GM06990 (cell line): ENCODE results near the gene MINDY3.

Experiments
- DNase-seq: peaks from one replicate; pipeline ENCODE4 v3.0.0-alpha.2; 2011; ENCODE audit not compliant: insufficient read length; ENCODE audit errors: extremely low read depth
- H3K27me3 ChIP-seq: replicated peaks from 2 replicates; pipeline ENCODE4 v1.6.0; 2011; ENCODE audit warnings: low read length; ENCODE audit not compliant: control insufficient read depth, insufficient read depth
- H3K36me3 ChIP-seq: 2 replicates; pipeline ENCODE4 v1.5.1; 2011; ENCODE audit warnings: low read length; ENCODE audit not compliant: control insufficient read depth, insufficient read depth
- H3K4me3 ChIP-seq: replicated peaks from 2 replicates; pipeline ENCODE4 v1.5.1; 2011; ENCODE audit warnings: low read depth, mild to moderate bottlenecking, control low read depth, low read length
- TF ChIP-seq, protein P1 (sequence below): IDR thresholded peaks from 2 replicates; pipeline ENCODE4 v1.5.1; 2011; ENCODE audit warnings: low read length, control low read depth, mild to moderate bottlenecking, inconsistent platforms; ENCODE audit not compliant: insufficient read depth, poor library complexity, severe bottlenecking

The MINDY3 gene

DNA sequence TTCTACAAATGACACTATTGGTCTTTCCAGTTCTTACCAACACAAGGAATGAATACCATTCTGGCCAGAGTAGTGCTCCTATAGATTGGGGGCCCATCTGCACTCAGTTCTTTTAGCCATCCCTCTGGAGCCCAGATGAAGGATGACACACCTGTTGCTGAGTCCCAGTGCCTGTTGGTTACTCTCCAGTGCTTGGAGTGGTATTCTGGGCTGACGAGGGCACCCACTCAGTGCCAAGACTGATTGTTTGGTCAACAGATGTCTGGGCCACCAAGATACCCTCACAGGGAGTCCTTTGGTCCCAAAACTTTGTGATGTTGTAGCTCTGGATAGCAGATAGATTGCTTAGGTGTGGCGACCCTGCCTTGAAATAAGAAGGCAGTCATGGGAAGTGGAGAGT lies 116.9 kb downstream of the MINDY3 start:
- H3K4me3 ChIP-seq = no peak overlapping the region
- no peaks in the 10 kb centered on the region for H3K36me3 ChIP-seq
- H3K27me3 ChIP-seq = 0 out of 2 replicates have a peak, but pooled peaks cover 1% of the 10 kb centered on the region
- DNase-seq = no peak
- TF ChIP-seq, protein P1, sequence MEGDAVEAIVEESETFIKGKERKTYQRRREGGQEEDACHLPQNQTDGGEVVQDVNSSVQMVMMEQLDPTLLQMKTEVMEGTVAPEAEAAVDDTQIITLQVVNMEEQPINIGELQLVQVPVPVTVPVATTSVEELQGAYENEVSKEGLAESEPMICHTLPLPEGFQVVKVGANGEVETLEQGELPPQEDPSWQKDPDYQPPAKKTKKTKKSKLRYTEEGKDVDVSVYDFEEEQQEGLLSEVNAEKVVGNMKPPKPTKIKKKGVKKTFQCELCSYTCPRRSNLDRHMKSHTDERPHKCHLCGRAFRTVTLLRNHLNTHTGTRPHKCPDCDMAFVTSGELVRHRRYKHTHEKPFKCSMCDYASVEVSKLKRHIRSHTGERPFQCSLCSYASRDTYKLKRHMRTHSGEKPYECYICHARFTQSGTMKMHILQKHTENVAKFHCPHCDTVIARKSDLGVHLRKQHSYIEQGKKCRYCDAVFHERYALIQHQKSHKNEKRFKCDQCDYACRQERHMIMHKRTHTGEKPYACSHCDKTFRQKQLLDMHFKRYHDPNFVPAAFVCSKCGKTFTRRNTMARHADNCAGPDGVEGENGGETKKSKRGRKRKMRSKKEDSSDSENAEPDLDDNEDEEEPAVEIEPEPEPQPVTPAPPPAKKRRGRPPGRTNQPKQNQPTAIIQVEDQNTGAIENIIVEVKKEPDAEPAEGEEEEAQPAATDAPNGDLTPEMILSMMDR = no peak

- Histone ChIP-seq H3K27me3 (no peaks in the 10 kb centered on the region), H3K4me3 (no peak overlapping the region), H3K36me3 (no peaks in the 10 kb centered on the region)
- no peak for DNase-seq
- TF ChIP-seq, protein P1 = no peak
These were observed 117.5 kb downstream of the MINDY3 start for GRCh38 chr10:15742836-15743235.

DNA sequence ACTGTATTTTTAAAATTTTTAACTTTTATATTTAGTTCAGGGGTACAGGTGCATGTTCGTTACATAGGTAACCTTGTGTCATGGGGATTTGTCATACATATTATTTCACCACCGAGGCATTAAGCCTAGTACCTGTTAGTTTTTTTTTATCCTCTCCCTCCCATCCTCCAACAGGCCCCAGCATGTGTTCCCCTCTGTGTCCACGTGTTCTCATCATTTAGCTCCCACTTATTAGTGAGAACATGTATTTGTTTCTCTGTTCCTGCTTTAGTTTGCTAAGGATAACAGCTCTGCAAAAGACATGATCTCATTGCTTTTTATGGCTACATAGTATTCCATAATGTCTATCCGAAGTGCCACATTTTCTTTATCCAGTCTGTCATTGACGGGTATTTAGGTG lies 118.2 kb downstream of the MINDY3 start:
- Histone ChIP-seq H3K4me3 (no peak overlapping the region), H3K27me3 (no peaks in the 10 kb centered on the region), H3K36me3 (no peaks in the 10 kb centered on the region)
- DNase-seq = no peak
- TF ChIP-seq, protein P1 = no peak

DNA sequence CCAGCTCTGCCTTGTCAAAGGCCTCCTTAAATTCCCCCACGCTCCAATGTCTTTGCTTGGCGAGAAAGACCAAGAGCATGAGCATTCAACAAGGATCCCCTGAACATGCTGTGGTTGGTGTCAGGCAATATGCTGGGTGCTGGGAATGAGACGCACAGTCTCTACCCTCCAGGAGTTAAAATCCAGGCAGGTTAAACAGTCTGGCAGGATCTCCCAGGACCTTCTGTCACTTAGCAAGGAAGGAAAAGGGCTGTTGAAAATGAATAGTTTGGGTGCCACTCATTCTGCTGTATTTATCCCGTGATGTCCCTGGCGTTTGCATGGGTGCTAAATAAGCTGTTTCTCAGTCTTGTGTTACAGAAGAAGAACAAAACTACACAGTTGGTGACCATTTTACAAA lies 118.7 kb downstream of the MINDY3 start:
- Histone ChIP-seq H3K4me3 (no peak overlapping the region), H3K36me3 (no peaks in the 10 kb centered on the region), H3K27me3 (no peaks in the 10 kb centered on the region)
- no peak for DNase-seq
- TF ChIP-seq, protein P1 = no peak

- no peaks in the 10 kb centered on the region for H3K27me3 ChIP-seq
- TF ChIP-seq, protein P1 = no peak
- DNase-seq = no peak
- H3K36me3 ChIP-seq = no peaks in the 10 kb centered on the region
- no peak overlapping the region for H3K4me3 ChIP-seq
These were observed 120.0 kb downstream of the MINDY3 start for GRCh38 chr10:15740261-15740660.

- H3K36me3 ChIP-seq = no peaks in the 10 kb centered on the region
These were observed 120.9 kb downstream of the MINDY3 start for GRCh38 chr10:15739254-15739970.

More at GRCh38 chr10:15739254-15739970, 120.9 kb downstream of the MINDY3 start:
- Histone ChIP-seq H3K27me3 (no peaks in the 10 kb centered on the region), H3K4me3 (no peak overlapping the region)
- TF ChIP-seq, protein P1 = no peak
- no peak for DNase-seq
